GM12878 (cell line): ENCODE data around the gene ANKRD34A. TPM values are rescaled to one million over a fixed set of nuclear protein-coding genes. Genes with fewer than 3 reads are reported as not detected.

Source experiments
- CBX3 ChIP-seq: fragments of 200-600 bp; sonication (generic); IDR thresholded peaks from 2 replicates; pipeline ENCODE4 v1.6.1; 2016; ENCODE audit warnings: low read depth, borderline replicate concordance
- CHD1 ChIP-seq: IDR thresholded peaks from 2 replicates; pipeline ENCODE4 v1.6.1; 2012; ENCODE audit warnings: low read depth, low read length, improper control_type of control experiment
- EGR1 ChIP-seq, 2 experiments: IDR thresholded peaks; 1 replicate in 1 of 2; 2 replicates in 1 of 2; pipeline ENCODE4 v1.6.1; 2011 to 2012; ENCODE audit warnings: low read depth in 2 of 2, low read length in 2 of 2, borderline replicate concordance in 1 of 2, mild to moderate bottlenecking in 1 of 2, moderate library complexity in 1 of 2
- MYC ChIP-seq: IDR thresholded peaks from 2 replicates; pipeline ENCODE4 v1.6.1; 2011; ENCODE audit warnings: mild to moderate bottlenecking, low read length, moderate library complexity, inconsistent platforms; ENCODE audit not compliant: insufficient read depth, insufficient replicate concordance, insufficient read length, severe bottlenecking
- NFIC ChIP-seq: IDR thresholded peaks from 2 replicates; pipeline ENCODE4 v1.6.1; 2012; ENCODE audit warnings: low read depth, mild to moderate bottlenecking, inconsistent platforms, low read length, moderate library complexity
- NRF1 ChIP-seq: conservative IDR thresholded peaks from 2 replicates; pipeline ENCODE4 v1.6.1; 2011; ENCODE audit warnings: mild to moderate bottlenecking, low read depth, low read length, improper control_type of control experiment
- RAD51 ChIP-seq: fragments of 450-650 bp; IDR thresholded peaks from 2 replicates; pipeline ENCODE4 v1.6.1; 2016; ENCODE audit warnings: moderate library complexity, mild to moderate bottlenecking, inconsistent platforms
- REST ChIP-seq: IDR thresholded peaks from 2 replicates; pipeline ENCODE4 v1.6.1; 2012; ENCODE audit warnings: mild to moderate bottlenecking, low read depth, low read length
- STAT1 ChIP-seq: fragments of 450-650 bp; conservative IDR thresholded peaks from 2 replicates; pipeline ENCODE4 v1.6.1; 2014; ENCODE audit warnings: antibody characterized with exemption, mild to moderate bottlenecking
- SUZ12 ChIP-seq: fragments of 200-600 bp; sonication (generic); IDR thresholded peaks from one replicate; pipeline ENCODE4 v1.6.1; 2018; ENCODE audit warnings: antibody characterized with exemption, mild to moderate bottlenecking; ENCODE audit not compliant: unreplicated experiment
- TBL1XR1 ChIP-seq: IDR thresholded peaks from 2 replicates; pipeline ENCODE4 v1.6.1; 2012; ENCODE audit warnings: low read depth, low read length, improper control_type of control experiment
- YBX1 ChIP-seq: fragments of 450-650 bp; IDR thresholded peaks from 2 replicates; pipeline ENCODE4 v1.6.1; 2016; ENCODE audit warnings: antibody characterized with exemption
- ZNF207 ChIP-seq: fragments of 450-650 bp; IDR thresholded peaks from 2 replicates; pipeline ENCODE4 v1.6.1; 2014; ENCODE audit warnings: antibody characterized with exemption, mild to moderate bottlenecking, borderline replicate concordance
- polyA plus RNA-seq, 11 experiments: library from polyadenylated mRNA; depleted of rRNA in 4 of 11; unstranded in 6 of 11; stranded (reverse) in 5 of 11; fragments of >200 nt; fragmentation: Nextera tagmentation in 4 of 11; fragmentation: Illumina TruSeq in 1 of 11; extraction: Ambion mirVana in 4 of 11; extraction: Trizol in 1 of 11; gene quantifications; 1 replicate in 1 of 11; 2 replicates in 10 of 11; pipeline versions ENCODE4 v1.2.1 to v1.2.3, GENCODE V29; 2011 to 2016; ENCODE audit warnings: inconsistent platforms in 2 of 11, missing spikeins in 2 of 11, low read depth in 1 of 11
- total RNA-seq, 4 experiments: library from RNA; depleted of rRNA in 3 of 4; stranded (reverse); fragments of >200 nt in 3 of 4; fragmentation: Illumina TruSeq in 1 of 4; extraction: Trizol in 1 of 4; gene quantifications; 2 replicates each; pipeline versions ENCODE4 v1.2.1 to v1.2.3, GENCODE V29; 2013 to 2021
- TF ChIP-seq, protein P1 (sequence below): fragments of 450-650 bp; IDR thresholded peaks from 2 replicates; pipeline ENCODE4 v1.6.1; 2017; ENCODE audit warnings: mild to moderate bottlenecking, low read depth, inconsistent platforms; ENCODE audit not compliant: poor library complexity, severe bottlenecking
- TF ChIP-seq, protein P2 (sequence below): fragments of 450-650 bp; IDR thresholded peaks from 2 replicates; pipeline ENCODE4 v1.6.1; 2017; ENCODE audit warnings: borderline replicate concordance
- TF ChIP-seq, protein P3 (sequence below): fragments of 450-650 bp; IDR thresholded peaks from 2 replicates; pipeline ENCODE4 v1.6.1; 2017; ENCODE audit warnings: mild to moderate bottlenecking, moderate library complexity
- TF ChIP-seq, protein P4 (sequence below): fragments of 450-650 bp; IDR thresholded peaks from 2 replicates; pipeline ENCODE4 v1.6.1; 2014; ENCODE audit warnings: mild to moderate bottlenecking

ANKRD34A gene
- total and polyA plus RNA-seq, 10 of the 15 experiments (the other 5 are each of a cell fraction or from before 2014, with no cell fraction given): 0.40 to 3.5 (median 1.6) TPM

DNA sequence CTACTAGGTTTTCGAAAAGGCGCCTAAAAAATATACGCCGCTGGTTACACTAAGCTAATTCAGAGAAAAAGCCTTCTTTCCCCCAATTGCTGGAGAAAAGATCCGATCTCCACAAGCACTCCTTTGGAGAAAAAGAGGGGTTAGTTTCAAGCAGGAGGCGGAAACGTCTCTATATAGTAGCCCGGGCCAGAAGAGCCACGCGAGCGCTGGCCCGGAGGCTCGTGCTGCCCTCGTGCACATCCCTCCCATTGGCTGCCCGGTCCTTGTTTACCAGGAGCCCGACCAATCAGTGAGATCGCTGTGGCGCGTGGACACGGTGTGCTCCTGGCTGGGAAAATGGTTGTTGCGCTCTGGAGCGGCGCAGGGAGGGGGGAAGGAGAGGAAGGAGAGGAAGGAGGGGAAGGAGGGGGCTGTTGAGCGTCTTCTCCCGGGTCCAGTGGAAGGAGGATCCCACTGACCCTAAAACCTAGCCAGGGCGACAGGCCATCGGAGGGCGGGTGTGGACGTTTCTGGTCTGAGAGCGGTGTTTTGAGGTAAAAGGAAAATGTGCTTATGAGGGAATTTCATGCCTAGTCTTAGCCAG, 32.1 kb upstream of the ANKRD34A start, which contains the start of gene TXNIP (continued):
- TF ChIP-seq RAD51 (peak; percentile 81), CBX3 (no peak), NFIC (no peak), STAT1 (no peak), EGR1 (IDR thresholded peaks at IDR 0.05; ENCODE audit: borderline replicate concordance in 1 of 2, low read depth in 2 of 2, low read length in 2 of 2) (peak in 1 of 2 experiments; percentile 44; a peak in 1 of 3 replicates), TBL1XR1 (0 out of 2 replicates have a peak, but pooled peaks have one; percentile 32), REST (no peak), NRF1 (0 out of 2 replicates have a peak, but pooled peaks have one; percentile 15), ZNF207 (no peak; the same call in 1 of the 2 replicates), MYC (peak; percentile 64), SUZ12 (no peak), YBX1 (no peak), CHD1 (peak; percentile 65; the same call in 1 of the 2 replicates)
- TF ChIP-seq, protein P1, sequence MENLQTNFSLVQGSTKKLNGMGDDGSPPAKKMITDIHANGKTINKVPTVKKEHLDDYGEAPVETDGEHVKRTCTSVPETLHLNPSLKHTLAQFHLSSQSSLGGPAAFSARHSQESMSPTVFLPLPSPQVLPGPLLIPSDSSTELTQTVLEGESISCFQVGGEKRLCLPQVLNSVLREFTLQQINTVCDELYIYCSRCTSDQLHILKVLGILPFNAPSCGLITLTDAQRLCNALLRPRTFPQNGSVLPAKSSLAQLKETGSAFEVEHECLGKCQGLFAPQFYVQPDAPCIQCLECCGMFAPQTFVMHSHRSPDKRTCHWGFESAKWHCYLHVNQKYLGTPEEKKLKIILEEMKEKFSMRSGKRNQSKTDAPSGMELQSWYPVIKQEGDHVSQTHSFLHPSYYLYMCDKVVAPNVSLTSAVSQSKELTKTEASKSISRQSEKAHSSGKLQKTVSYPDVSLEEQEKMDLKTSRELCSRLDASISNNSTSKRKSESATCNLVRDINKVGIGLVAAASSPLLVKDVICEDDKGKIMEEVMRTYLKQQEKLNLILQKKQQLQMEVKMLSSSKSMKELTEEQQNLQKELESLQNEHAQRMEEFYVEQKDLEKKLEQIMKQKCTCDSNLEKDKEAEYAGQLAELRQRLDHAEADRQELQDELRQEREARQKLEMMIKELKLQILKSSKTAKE: peak; percentile 46
- TF ChIP-seq, protein P2, sequence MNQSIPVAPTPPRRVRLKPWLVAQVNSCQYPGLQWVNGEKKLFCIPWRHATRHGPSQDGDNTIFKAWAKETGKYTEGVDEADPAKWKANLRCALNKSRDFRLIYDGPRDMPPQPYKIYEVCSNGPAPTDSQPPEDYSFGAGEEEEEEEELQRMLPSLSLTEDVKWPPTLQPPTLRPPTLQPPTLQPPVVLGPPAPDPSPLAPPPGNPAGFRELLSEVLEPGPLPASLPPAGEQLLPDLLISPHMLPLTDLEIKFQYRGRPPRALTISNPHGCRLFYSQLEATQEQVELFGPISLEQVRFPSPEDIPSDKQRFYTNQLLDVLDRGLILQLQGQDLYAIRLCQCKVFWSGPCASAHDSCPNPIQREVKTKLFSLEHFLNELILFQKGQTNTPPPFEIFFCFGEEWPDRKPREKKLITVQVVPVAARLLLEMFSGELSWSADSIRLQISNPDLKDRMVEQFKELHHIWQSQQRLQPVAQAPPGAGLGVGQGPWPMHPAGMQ: no peak
- TF ChIP-seq, protein P3, sequence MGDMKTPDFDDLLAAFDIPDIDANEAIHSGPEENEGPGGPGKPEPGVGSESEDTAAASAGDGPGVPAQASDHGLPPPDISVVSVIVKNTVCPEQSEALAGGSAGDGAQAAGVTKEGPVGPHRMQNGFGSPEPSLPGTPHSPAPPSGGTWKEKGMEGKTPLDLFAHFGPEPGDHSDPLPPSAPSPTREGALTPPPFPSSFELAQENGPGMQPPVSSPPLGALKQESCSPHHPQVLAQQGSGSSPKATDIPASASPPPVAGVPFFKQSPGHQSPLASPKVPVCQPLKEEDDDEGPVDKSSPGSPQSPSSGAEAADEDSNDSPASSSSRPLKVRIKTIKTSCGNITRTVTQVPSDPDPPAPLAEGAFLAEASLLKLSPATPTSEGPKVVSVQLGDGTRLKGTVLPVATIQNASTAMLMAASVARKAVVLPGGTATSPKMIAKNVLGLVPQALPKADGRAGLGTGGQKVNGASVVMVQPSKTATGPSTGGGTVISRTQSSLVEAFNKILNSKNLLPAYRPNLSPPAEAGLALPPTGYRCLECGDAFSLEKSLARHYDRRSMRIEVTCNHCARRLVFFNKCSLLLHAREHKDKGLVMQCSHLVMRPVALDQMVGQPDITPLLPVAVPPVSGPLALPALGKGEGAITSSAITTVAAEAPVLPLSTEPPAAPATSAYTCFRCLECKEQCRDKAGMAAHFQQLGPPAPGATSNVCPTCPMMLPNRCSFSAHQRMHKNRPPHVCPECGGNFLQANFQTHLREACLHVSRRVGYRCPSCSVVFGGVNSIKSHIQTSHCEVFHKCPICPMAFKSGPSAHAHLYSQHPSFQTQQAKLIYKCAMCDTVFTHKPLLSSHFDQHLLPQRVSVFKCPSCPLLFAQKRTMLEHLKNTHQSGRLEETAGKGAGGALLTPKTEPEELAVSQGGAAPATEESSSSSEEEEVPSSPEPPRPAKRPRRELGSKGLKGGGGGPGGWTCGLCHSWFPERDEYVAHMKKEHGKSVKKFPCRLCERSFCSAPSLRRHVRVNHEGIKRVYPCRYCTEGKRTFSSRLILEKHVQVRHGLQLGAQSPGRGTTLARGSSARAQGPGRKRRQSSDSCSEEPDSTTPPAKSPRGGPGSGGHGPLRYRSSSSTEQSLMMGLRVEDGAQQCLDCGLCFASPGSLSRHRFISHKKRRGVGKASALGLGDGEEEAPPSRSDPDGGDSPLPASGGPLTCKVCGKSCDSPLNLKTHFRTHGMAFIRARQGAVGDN: peak; percentile 94
- TF ChIP-seq, protein P4, sequence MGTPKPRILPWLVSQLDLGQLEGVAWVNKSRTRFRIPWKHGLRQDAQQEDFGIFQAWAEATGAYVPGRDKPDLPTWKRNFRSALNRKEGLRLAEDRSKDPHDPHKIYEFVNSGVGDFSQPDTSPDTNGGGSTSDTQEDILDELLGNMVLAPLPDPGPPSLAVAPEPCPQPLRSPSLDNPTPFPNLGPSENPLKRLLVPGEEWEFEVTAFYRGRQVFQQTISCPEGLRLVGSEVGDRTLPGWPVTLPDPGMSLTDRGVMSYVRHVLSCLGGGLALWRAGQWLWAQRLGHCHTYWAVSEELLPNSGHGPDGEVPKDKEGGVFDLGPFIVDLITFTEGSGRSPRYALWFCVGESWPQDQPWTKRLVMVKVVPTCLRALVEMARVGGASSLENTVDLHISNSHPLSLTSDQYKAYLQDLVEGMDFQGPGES: peak; percentile 85
